K562 (cell line): Measurements from ENCODE around the gene DNM1. TPM values are rescaled to one million over a fixed set of nuclear protein-coding genes. Genes with fewer than 3 reads are reported as not detected.

Source experiments
- C11orf30 ChIP-seq: fragments of 450-650 bp; IDR thresholded peaks from 2 replicates; pipeline ENCODE4 v1.6.1; 2016; ENCODE audit warnings: low read depth, mild to moderate bottlenecking
- CEBPG ChIP-seq, 3 experiments: fragments of 200-800 bp in 1 of 3; sonication (Bioruptor generic) in 1 of 3; sonication (generic) in 1 of 3; formaldehyde crosslinking in 1 of 3; IDR thresholded peaks in 2 of 3; conservative IDR thresholded peaks in 1 of 3; 2 replicates each; pipeline versions ENCODE4 v1.6.1 to v1.8.0; 2016 to 2022; ENCODE audit warnings: missing compliant biosample characterization in 2 of 3, missing genetic modification characterization in 2 of 3, mild to moderate bottlenecking in 1 of 3, missing genetic modification reagents in 1 of 3
- ELF1 ChIP-seq: fragments of 200-800 bp; sonication (Bioruptor generic); IDR thresholded peaks from 2 replicates; pipeline ENCODE4 v1.6.1; 2016; ENCODE audit warnings: missing genetic modification characterization, missing compliant biosample characterization
- HLTF ChIP-seq: fragments of 450-650 bp; IDR thresholded peaks from 2 replicates; pipeline ENCODE4 v1.6.1; 2016
- KDM4B ChIP-seq, 2 experiments: fragments of 450-650 bp in 1 of 2; sonication (generic) in 1 of 2; IDR thresholded peaks; 2 replicates each; pipeline ENCODE4 v1.6.1; 2016 to 2017; ENCODE audit warnings: borderline replicate concordance in 2 of 2, antibody characterized with exemption in 1 of 2, low read depth in 1 of 2, mild to moderate bottlenecking in 1 of 2
- NCOR1 ChIP-seq: fragments of 450-650 bp; IDR thresholded peaks from 2 replicates; pipeline ENCODE4 v1.6.1; 2016; ENCODE audit warnings: mild to moderate bottlenecking, moderate library complexity
- NFE2L1 ChIP-seq: fragments of 450-650 bp; IDR thresholded peaks from 2 replicates; pipeline ENCODE4 v1.6.1; 2016; ENCODE audit warnings: missing genetic modification characterization, low read depth, mild to moderate bottlenecking, missing compliant biosample characterization, moderate library complexity, borderline replicate concordance
- NFIC ChIP-seq: fragments of 450-650 bp; IDR thresholded peaks from 2 replicates; pipeline ENCODE4 v1.6.1; 2017; ENCODE audit warnings: mild to moderate bottlenecking, inconsistent platforms
- NUFIP1 ChIP-seq: fragments of 450-650 bp; IDR thresholded peaks from 2 replicates; pipeline ENCODE4 v1.6.1; 2018; ENCODE audit not compliant: partially characterized antibody
- POLR2H ChIP-seq: IDR thresholded peaks from 2 replicates; pipeline ENCODE4 v1.6.1; 2016; ENCODE audit warnings: missing genetic modification characterization, low read depth, mild to moderate bottlenecking, control low read depth, missing compliant biosample characterization, moderate library complexity
- RBM17 ChIP-seq: fragments of 200-400 bp; formaldehyde crosslinking; IDR thresholded peaks from 2 replicates; pipeline ENCODE4 v1.6.1; 2017; ENCODE audit warnings: low read depth, mild to moderate bottlenecking, low read length, borderline replicate concordance
- RBM34 ChIP-seq: fragments of 200-400 bp; formaldehyde crosslinking; IDR thresholded peaks from 2 replicates; pipeline ENCODE4 v1.6.1; 2018; ENCODE audit warnings: low read length, borderline replicate concordance; ENCODE audit not compliant: insufficient read depth
- SAP30 ChIP-seq: fragments of 200-600 bp; sonication (generic); IDR thresholded peaks from 2 replicates; pipeline ENCODE4 v1.6.1; 2012; ENCODE audit warnings: borderline replicate concordance, low read depth, mild to moderate bottlenecking, moderate library complexity, low read length, control low read depth, inconsistent platforms; ENCODE audit not compliant: insufficient read depth, poor library complexity, severe bottlenecking
- SRSF1 ChIP-seq: fragments of 200-400 bp; formaldehyde crosslinking; IDR thresholded peaks from 2 replicates; pipeline ENCODE4 v1.6.1; 2017; ENCODE audit warnings: mild to moderate bottlenecking, low read depth, low read length, moderate library complexity
- TRIM25 ChIP-seq: fragments of 450-650 bp; IDR thresholded peaks from 2 replicates; pipeline ENCODE4 v1.7.0; 2016; ENCODE audit warnings: borderline replicate concordance
- TRIM28 ChIP-seq: fragments of 450-650 bp; IDR thresholded peaks from 2 replicates; pipeline ENCODE4 v1.6.1; 2017
- XRCC3 ChIP-seq: fragments of 450-650 bp; IDR thresholded peaks from 2 replicates; pipeline ENCODE4 v1.6.1; 2017; ENCODE audit warnings: mild to moderate bottlenecking, moderate library complexity
- YY1 ChIP-seq, 3 experiments: IDR thresholded peaks; 2 replicates each; pipeline ENCODE4 v1.6.1; 2011; ENCODE audit warnings: low read length in 2 of 3, mild to moderate bottlenecking in 2 of 3, moderate library complexity in 2 of 3, borderline replicate concordance in 1 of 3, control low read depth in 1 of 3, low read depth in 1 of 3; ENCODE audit not compliant: insufficient read depth in 3 of 3, insufficient replicate concordance in 2 of 3, control insufficient read depth in 1 of 3, insufficient read length in 1 of 3; ENCODE audit errors: extremely low read depth in 1 of 3
- ZBTB1 ChIP-seq: sonication (generic); formaldehyde crosslinking; IDR thresholded peaks from 2 replicates; pipeline ENCODE4 v1.8.1; 2023; ENCODE audit warnings: missing genetic modification reagents, low read depth, mild to moderate bottlenecking, borderline replicate concordance
- ZBTB49 ChIP-seq: sonication (generic); formaldehyde crosslinking; IDR thresholded peaks from 2 replicates; pipeline ENCODE4 v1.8.0; 2022; ENCODE audit warnings: missing genetic modification reagents, mild to moderate bottlenecking, borderline replicate concordance
- ZBTB9 ChIP-seq: fragments of 450-650 bp; formaldehyde crosslinking; IDR thresholded peaks from 2 replicates; pipeline ENCODE4 v1.4.0; 2020; ENCODE audit warnings: mild to moderate bottlenecking, moderate library complexity
- ZSCAN32 ChIP-seq: fragments of 450-650 bp; formaldehyde crosslinking; IDR thresholded peaks from 2 replicates; pipeline ENCODE4 v1.4.0; 2020; ENCODE audit warnings: mild to moderate bottlenecking, moderate library complexity
- polyA plus RNA-seq, 8 experiments: library from polyadenylated mRNA; depleted of rRNA in 4 of 8; stranded (reverse) in 5 of 8; unstranded in 3 of 8; fragments of >200 nt; fragmentation: Nextera tagmentation in 2 of 8; fragmentation: Illumina TruSeq in 1 of 8; extraction: Ambion mirVana in 2 of 8; extraction: Trizol in 1 of 8; gene quantifications; 2 replicates each; pipeline versions ENCODE4 v1.2.1 to v1.2.3, GENCODE V29; 2011 to 2014; ENCODE audit warnings: inconsistent platforms in 1 of 8, missing spikeins in 1 of 8
- total RNA-seq, 7 experiments: library from RNA; depleted of rRNA in 6 of 7; stranded (reverse); fragments of >200 nt in 6 of 7; fragmentation: Illumina TruSeq in 2 of 7; extraction: Trizol in 2 of 7; gene quantifications; 2 replicates each; pipeline versions ENCODE4 v1.2.1 to v1.2.3, GENCODE V29; 2011 to 2021; ENCODE audit warnings: low replicate concordance in 1 of 7

The DNM1 gene
- total and polyA plus RNA-seq, 9 of the 15 experiments (the other 6 are each of a cell fraction or from before 2014, with no cell fraction given) = 0.39 to 23.1 (median 9.1) TPM

GRCh38 chr9:128276008-128276573 lies 72.9 kb downstream of the DNM1 start, which contains the start of gene SWI5 (continued):
- TF ChIP-seq CEBPG (CRISPR knock-in tag; IDR thresholded peaks at IDR 0.05) (no peak), CEBPG (tag; conservative IDR thresholded peaks at IDR 0.05 in 1 of 2, IDR thresholded peaks at IDR 0.05 in 1 of 2) (peak in 1 of 2 experiments; percentile 50; a peak in 2 of 4 replicates), NUFIP1 (no peak), TRIM25 (no peak), SRSF1 (no peak), NFE2L1 (tag) (no peak), C11orf30 (no peak), YY1 (IDR thresholded peaks at IDR 0.05; ENCODE audit: borderline replicate concordance in 1 of 3, control insufficient read depth in 1 of 3, extremely low read depth in 1 of 3, insufficient read depth in 3 of 3, insufficient read length in 1 of 3, insufficient replicate concordance in 2 of 3, low read depth in 1 of 3, low read length in 2 of 3) (peak in 1 of 3 experiments; percentile 62), NFIC (no peak), ELF1 (tag) (no peak), RBM17 (no peak), SAP30 (no peak), POLR2H (tag) (no peak), XRCC3 (no peak), TRIM28 (no peak), ZBTB1 (CRISPR knock-in tag) (no peak), NCOR1 (no peak), ZBTB49 (CRISPR knock-in tag) (no peak), KDM4B (IDR thresholded peaks at IDR 0.05; ENCODE audit: borderline replicate concordance in 2 of 2, low read depth in 1 of 2) (no peak), HLTF (no peak), RBM34 (0 out of 2 replicates have a peak, but pooled peaks have one; percentile 11), ZBTB9 (CRISPR knock-in tag) (peak; percentile 82), ZSCAN32 (CRISPR knock-in tag) (no peak)
